Measurements from ENCODE around the gene GDPD3.

GDPD3 gene

GRCh38 chr16:30113031-30113710 is at the start of gene GDPD3:
Gene GDPD3 (minus strand): TSS chr16:30113537. CDS start chr16:30113478, 59 bp downstream.
- CTCF ChIA-PET, result interaction anchor here (0.6 to 3.9 kb wide), 11 partner anchors 8 to 254 kb away, joined by 3 to 22 read pairs (median 5); partner anchors contain the start of gene TBX6
- H3K4me1 Mint-ChIP-seq, result peaks cover 20% of the 10 kb centered on the region
- no peak for DNase-seq
- H3K27me3 Mint-ChIP-seq, result no peaks in the 10 kb centered on the region
- no peak within 1 kb of the TSS for H3K4me3 Mint-ChIP-seq
- no peaks in the 10 kb centered on the region for H3K9me3 Mint-ChIP-seq
- H3K27ac Mint-ChIP-seq, result no peak within 1 kb of the TSS
- H3K36me3 Mint-ChIP-seq, result peaks cover 17% of the 10 kb centered on the region

- H3K4me1 Mint-ChIP-seq, result peaks cover 2% of the 10 kb centered on the region
- peaks cover 4% of the 10 kb centered on the region for H3K27me3 Mint-ChIP-seq
- H3K4me3 Mint-ChIP-seq, result no peak overlapping the region
- no peaks in the 10 kb centered on the region for H3K36me3 Mint-ChIP-seq
- CTCF ChIA-PET, result interaction anchor here (0.7 kb wide), 1 partner anchor 10 kb away, joined by 3 read pairs; no protein-coding TSS in a partner anchor
- H3K27ac Mint-ChIP-seq, result no peak overlapping the region
- no peaks in the 10 kb centered on the region for H3K9me3 Mint-ChIP-seq
- no peak for DNase-seq
These were observed 43.9 kb upstream of the GDPD3 start for GRCh38 chr16:30157214-30157613.

- no peak for DNase-seq
- peaks cover 13% of the 10 kb centered on the region for H3K27me3 Mint-ChIP-seq
- no peak overlapping the region for H3K4me3 Mint-ChIP-seq
- peaks cover 2% of the 10 kb centered on the region for H3K4me1 Mint-ChIP-seq
- peaks cover 6% of the 10 kb centered on the region for H3K9me3 Mint-ChIP-seq
- CTCF ChIA-PET, result no interaction called here
- H3K27ac Mint-ChIP-seq, result no peak overlapping the region
- H3K36me3 Mint-ChIP-seq, result peaks cover 2% of the 10 kb centered on the region
These were observed 41.9 kb upstream of the GDPD3 start for GRCh38 chr16:30155188-30155587.

GRCh38 chr16:30152517-30152916 is 39.2 kb upstream of the GDPD3 start:
- Mint-ChIP-seq H3K4me1 (no peaks in the 10 kb centered on the region), H3K27me3 (peaks cover 11% of the 10 kb centered on the region), H3K4me3 (no peak overlapping the region), H3K9me3 (peaks cover 17% of the 10 kb centered on the region), H3K27ac (no peak overlapping the region), H3K36me3 (peaks cover 6% of the 10 kb centered on the region)
- CTCF ChIA-PET, result interaction anchor here (1.6 kb wide), 1 partner anchor 9 kb away, joined by 3 read pairs; no protein-coding TSS in a partner anchor
- no peak for DNase-seq

GRCh38 chr16:30151091-30151490 is 37.8 kb upstream of the GDPD3 start:
- peaks cover 6% of the 10 kb centered on the region for H3K36me3 Mint-ChIP-seq
- H3K4me3 Mint-ChIP-seq, result no peak overlapping the region
- no peaks in the 10 kb centered on the region for H3K4me1 Mint-ChIP-seq
- H3K27ac Mint-ChIP-seq, result peak overlapping the region; percentile 67
- no peak for DNase-seq
- H3K27me3 Mint-ChIP-seq, result peaks cover 11% of the 10 kb centered on the region
- peaks cover 17% of the 10 kb centered on the region for H3K9me3 Mint-ChIP-seq
- CTCF ChIA-PET, result no interaction called here

- H3K9me3 Mint-ChIP-seq, result peaks cover 17% of the 10 kb centered on the region
- CTCF ChIA-PET, result no interaction called here
- peaks cover 6% of the 10 kb centered on the region for H3K36me3 Mint-ChIP-seq
- DNase-seq, result no peak
- H3K4me3 Mint-ChIP-seq, result no peak overlapping the region
- H3K27me3 Mint-ChIP-seq, result peaks cover 11% of the 10 kb centered on the region
- peaks cover 3% of the 10 kb centered on the region for H3K4me1 Mint-ChIP-seq
- no peak overlapping the region for H3K27ac Mint-ChIP-seq
These were observed 36.1 kb upstream of the GDPD3 start for GRCh38 chr16:30149250-30149930.

- H3K4me3 Mint-ChIP-seq, result no peak overlapping the region
- no peak for DNase-seq
- CTCF ChIA-PET, result interaction anchor here (0.6 to 1.0 kb wide), 2 partner anchors 10 to 244 kb away, joined by 3 read pairs; no protein-coding TSS in a partner anchor
- H3K27ac Mint-ChIP-seq, result no peak overlapping the region
- peaks cover 17% of the 10 kb centered on the region for H3K9me3 Mint-ChIP-seq
- peaks cover 8% of the 10 kb centered on the region for H3K4me1 Mint-ChIP-seq
- H3K36me3 Mint-ChIP-seq, result peaks cover 6% of the 10 kb centered on the region
- peaks cover 11% of the 10 kb centered on the region for H3K27me3 Mint-ChIP-seq
These were observed 34.6 kb upstream of the GDPD3 start for GRCh38 chr16:30147843-30148510.

- Mint-ChIP-seq H3K36me3 (peaks cover 4% of the 10 kb centered on the region), H3K27ac (no peak overlapping the region)
These were observed 32.3 kb upstream of the GDPD3 start for GRCh38 chr16:30145657-30146056.

GRCh38 chr16:30144917-30145316 is 31.6 kb upstream of the GDPD3 start:
- CTCF ChIA-PET, result no interaction called here
- Mint-ChIP-seq H3K27ac (no peak overlapping the region), H3K36me3 (peaks cover 4% of the 10 kb centered on the region), H3K27me3 (no peaks in the 10 kb centered on the region), H3K9me3 (peaks cover 9% of the 10 kb centered on the region), H3K4me3 (no peak overlapping the region), H3K4me1 (peaks cover 19% of the 10 kb centered on the region)
- DNase-seq, result no peak

More at GRCh38 chr16:30145657-30146056, 32.3 kb upstream of the GDPD3 start:
- Mint-ChIP-seq H3K27me3 (peaks cover 6% of the 10 kb centered on the region), H3K4me1 (peaks cover 16% of the 10 kb centered on the region), H3K9me3 (peaks cover 12% of the 10 kb centered on the region), H3K4me3 (no peak overlapping the region)
- DNase-seq, result no peak
- CTCF ChIA-PET, result interaction anchor here (0.6 kb wide), 1 partner anchor 33 kb away, joined by 3 read pairs; the partner anchor contains the start of gene GDPD3

- Mint-ChIP-seq H3K27ac (no peak overlapping the region), H3K4me1 (peaks cover 26% of the 10 kb centered on the region), H3K4me3 (no peak overlapping the region), H3K36me3 (peaks cover 1% of the 10 kb centered on the region), H3K27me3 (no peaks in the 10 kb centered on the region), H3K9me3 (peaks cover 4% of the 10 kb centered on the region)
- CTCF ChIA-PET, result interaction anchor here (1.4 kb wide), 1 partner anchor 265 kb away, joined by 6 read pairs; no protein-coding TSS in a partner anchor
- DNase-seq, result no peak
These were observed 30.7 kb upstream of the GDPD3 start for GRCh38 chr16:30144017-30144416.

GRCh38 chr16:30143347-30143702 is 30.0 kb upstream of the GDPD3 start:
- no peak for DNase-seq
- no peak overlapping the region for H3K4me3 Mint-ChIP-seq
- peaks cover 28% of the 10 kb centered on the region for H3K4me1 Mint-ChIP-seq
- CTCF ChIA-PET, result interaction anchor here (0.8 to 1.8 kb wide), 13 partner anchors 9 to 273 kb away, joined by 3 to 8 read pairs (median 4); partner anchors contain the start of genes TBX6, YPEL3 and ZNF771
- no peaks in the 10 kb centered on the region for H3K36me3 Mint-ChIP-seq
- H3K27me3 Mint-ChIP-seq, result no peaks in the 10 kb centered on the region
- no peak overlapping the region for H3K27ac Mint-ChIP-seq
- H3K9me3 Mint-ChIP-seq, result peaks cover 2% of the 10 kb centered on the region

GRCh38 chr16:30142672-30143346 is 29.5 kb upstream of the GDPD3 start:
- no peak overlapping the region for H3K27ac Mint-ChIP-seq
- no peaks in the 10 kb centered on the region for H3K36me3 Mint-ChIP-seq
- CTCF ChIA-PET, result interaction anchor here (0.6 to 1.8 kb wide), 15 partner anchors 9 to 273 kb away, joined by 3 to 8 read pairs (median 4); partner anchors contain the start of genes TBX6, YPEL3 and ZNF771
- H3K27me3 Mint-ChIP-seq, result no peaks in the 10 kb centered on the region
- peak; percentile 48 for DNase-seq
- no peak overlapping the region for H3K4me3 Mint-ChIP-seq
- H3K9me3 Mint-ChIP-seq, result peaks cover under 1% of the 10 kb centered on the region
- peaks cover 28% of the 10 kb centered on the region for H3K4me1 Mint-ChIP-seq

- DNase-seq, result no peak
- no peak overlapping the region for H3K4me3 Mint-ChIP-seq
- no peak overlapping the region for H3K27ac Mint-ChIP-seq
- H3K36me3 Mint-ChIP-seq, result no peaks in the 10 kb centered on the region
- CTCF ChIA-PET, result interaction anchor here (1.1 to 1.7 kb wide), 2 partner anchors 27 to 50 kb away, joined by 4 to 7 read pairs; partner anchors contain the start of gene TBX6
- peaks cover 28% of the 10 kb centered on the region for H3K4me1 Mint-ChIP-seq
- H3K9me3 Mint-ChIP-seq, result no peaks in the 10 kb centered on the region
- no peaks in the 10 kb centered on the region for H3K27me3 Mint-ChIP-seq
These were observed 28.4 kb upstream of the GDPD3 start for GRCh38 chr16:30141750-30142149.

Data from activated naive CD4-positive, alpha-beta T cell treated with anti-CD3 and anti-CD28 coated beads, Interleukin-2, amount 10 ng/mL, durations not matched to agents 7 days and 5 days (primary cell).